GM18507 (cell line): ENCODE measurements around the gene IMP3.
"Not testable (repeated sequence)": the region's sequence is repeated elsewhere in the genome, so short reads cannot be mapped to it uniquely, and the experiment has no call there.

Experiments
- DNase-seq: peaks from one replicate; pipeline ENCODE4 v3.0.0; 2011; ENCODE audit warnings: low read depth; ENCODE audit not compliant: insufficient read length; ENCODE audit errors: extremely low spot score
- FAIRE-seq: peaks from 2 replicates; lab custom pipeline; 2011; peaks lifted over from hg19 to GRCh38; lab: Jason Lieb, UNC

The IMP3 gene

DNA sequence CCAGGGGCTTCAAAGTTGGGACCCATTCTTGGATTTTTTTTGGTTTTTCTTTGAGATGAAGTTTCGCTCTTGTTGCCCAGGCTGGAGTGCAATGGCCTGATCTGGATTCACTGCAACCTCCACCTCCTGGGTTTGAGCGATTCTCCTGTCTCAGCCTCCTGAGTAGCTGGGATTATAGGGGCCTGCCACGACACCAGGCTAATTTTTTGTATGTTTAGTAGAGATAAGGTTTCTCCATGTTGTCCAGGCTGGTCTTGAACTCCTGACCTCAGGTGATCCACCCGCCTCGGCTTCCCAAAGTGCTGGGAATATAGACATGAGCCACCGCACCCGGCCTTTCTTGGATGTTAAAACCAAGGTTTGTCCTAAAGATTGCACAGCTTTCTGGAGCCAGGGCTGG lies 6.1 kb downstream of the IMP3 start:
- DNase-seq, FAIRE-seq: not testable (repeated sequence)

DNA sequence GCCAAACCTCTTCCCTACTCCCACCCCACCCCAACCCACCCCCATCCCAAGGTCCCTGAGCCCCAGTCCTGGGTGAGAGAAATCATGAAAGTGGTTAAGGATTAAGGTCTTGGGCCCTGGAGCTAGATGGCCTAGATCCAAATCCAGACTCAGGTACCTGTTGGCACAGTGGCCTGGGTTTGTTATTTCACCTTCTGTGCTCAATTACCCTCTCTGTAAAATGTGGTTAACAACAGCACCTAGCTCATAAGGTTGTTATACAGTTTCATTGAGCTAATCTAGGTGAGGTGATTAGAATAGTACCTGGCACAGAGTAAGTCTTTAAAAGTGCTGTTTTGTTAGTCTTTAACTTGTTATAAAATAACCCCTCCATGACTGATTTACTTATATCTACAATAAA lies 8.1 kb downstream of the IMP3 start:
- FAIRE-seq: no peak
- DNase-seq: no peak

DNA sequence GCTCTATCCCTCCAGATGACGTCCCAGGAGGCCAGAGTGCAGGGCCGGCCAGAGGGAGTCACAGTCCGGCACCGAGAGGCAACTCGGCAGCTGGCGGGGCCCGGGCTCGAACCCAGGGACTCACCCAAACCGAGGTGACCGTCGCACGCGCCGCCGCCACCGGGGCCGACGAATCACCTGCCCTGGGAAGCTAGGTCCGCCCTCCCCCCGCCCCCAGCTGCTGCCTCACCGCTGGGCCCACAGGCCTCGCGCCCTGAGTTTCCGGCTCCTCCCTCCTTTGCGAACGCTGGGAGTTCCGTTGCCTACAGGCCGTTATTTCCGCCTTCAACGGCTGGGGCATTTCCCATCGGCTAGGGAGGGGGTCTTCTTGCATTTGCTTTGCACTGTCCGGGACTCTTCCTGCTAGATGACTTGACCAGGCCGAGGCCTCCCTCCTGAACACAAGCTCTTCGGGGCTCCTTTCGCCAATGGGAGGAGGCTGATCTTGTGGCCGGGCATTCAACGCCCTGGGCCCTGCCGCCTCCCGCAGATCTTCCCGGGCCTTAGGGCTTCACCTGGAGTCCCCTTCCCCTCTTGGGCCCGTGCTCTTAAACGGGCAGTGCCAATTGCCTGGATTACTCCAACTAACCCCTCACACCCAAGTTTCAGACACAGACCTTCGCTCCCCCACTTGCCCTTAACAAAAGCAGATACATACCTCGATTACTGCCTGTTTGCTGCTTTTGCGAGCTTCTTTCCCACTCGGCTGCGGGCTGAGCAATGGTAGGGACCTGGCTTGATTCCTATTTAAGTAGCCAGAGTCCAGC lies 14.3 kb downstream of the IMP3 start, which contains the start of gene SNUPN:
Gene SNUPN, minus strand, starts transcription at position 184 of the 806 bp plus-strand sequence. CDS start 4,674 bp downstream, outside the sequence.
- DNase-seq (peak; percentile 99), FAIRE-seq (peak; percentile 90)

DNA sequence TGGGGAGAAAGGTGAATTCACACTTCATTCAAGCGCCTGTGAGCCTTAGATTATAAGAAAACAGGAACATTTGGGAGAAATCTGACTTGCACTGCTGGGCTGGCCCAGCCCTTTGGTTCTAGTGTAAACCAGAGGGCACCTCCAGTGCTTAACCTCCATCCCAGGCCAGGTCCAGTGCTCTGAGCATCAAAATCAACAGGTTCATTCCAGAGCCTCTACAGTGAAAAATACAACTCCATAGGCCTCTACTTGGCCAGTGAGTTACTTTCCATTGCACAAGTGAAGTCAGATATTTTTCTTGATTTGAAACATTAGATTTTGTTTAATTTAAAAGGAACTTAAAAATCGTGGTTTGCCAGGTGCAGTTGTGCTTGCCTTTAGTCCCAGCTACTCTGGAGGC lies 17.5 kb downstream of the IMP3 start:
- FAIRE-seq (no peak), DNase-seq (no peak)

DNA sequence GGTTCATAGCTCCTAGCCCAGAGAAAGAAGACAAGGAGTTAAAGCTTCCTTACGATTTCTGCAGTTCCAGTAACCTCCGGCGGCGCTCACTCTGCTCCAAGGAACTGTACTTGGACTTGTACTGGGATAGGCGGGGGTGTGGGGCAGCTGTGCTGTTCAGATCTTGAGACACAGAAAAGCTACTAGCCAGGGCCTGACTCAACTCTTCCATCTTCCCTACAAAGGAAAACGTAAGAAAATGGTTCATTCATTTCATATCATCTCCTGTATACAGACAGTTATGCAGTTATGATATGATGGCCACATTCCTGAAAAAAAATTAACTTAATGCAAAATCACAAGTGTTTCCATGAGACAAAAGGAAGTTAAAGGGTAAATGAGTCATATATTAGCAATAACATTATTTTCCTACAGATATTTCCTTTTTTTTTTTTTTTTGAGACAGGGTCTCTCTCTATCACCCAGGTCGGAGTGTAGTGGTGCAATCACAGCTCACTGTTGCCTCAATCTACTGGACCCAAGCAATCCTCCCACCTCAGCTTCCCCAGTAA lies 19.1 kb downstream of the IMP3 start:
- FAIRE-seq (no peak), DNase-seq (no peak)

DNA sequence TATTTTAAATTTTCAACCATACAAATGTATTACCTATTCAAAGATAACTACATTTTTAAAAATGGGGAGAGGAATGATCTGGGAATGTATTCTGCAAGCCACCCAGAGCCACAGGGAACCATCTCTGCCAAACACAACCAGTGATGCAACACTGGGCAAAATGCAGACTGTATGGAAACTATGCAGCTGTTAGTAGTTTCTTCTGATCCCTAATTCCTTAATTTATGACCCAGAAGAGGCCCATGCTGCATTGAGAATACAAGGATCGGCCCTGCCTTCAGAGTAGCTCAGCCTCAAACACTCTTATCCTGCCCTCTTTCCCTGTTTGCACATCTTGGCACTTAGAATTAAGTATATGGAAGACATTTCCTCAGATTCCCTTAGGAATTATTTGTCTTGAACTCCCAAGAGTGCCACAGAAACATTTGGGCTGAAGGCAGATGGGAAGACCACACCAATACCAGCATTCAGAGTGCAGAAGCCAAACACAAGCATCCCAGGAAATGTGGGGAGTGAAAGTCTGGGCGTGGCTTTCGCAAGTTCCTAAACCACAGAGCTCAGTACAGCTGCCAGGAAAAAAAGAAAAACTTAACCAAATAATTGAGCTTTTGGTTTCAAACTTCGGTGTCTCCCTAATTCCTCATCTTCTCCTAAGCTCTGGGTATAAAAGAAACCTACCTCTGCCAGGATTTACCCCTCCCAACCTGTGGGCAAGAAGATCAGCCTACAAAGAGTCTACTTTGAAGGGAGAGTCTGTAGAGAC lies 19.8 kb downstream of the IMP3 start:
- FAIRE-seq: no peak
- DNase-seq: no peak

DNA sequence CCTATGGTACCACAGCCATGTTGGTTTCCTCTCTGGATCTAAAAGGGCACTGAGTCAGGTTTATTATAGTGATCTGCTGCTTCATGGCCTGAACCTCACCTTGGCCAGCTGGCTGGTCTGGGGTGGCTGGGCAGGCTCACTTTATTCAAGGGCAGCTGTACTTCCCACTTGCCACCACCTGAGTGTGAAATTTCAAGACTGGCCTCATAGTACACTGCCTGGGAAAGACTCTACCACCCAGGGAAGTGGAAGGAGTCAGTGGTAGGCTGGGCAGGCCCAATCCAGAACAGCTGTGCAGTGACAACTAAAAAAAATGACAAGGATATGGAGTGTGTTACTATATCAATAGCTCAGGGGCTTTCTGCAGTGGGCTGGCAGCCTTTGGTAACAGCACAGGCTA lies 23.3 kb downstream of the IMP3 start:
- FAIRE-seq (no peak), DNase-seq (no peak)

DNA sequence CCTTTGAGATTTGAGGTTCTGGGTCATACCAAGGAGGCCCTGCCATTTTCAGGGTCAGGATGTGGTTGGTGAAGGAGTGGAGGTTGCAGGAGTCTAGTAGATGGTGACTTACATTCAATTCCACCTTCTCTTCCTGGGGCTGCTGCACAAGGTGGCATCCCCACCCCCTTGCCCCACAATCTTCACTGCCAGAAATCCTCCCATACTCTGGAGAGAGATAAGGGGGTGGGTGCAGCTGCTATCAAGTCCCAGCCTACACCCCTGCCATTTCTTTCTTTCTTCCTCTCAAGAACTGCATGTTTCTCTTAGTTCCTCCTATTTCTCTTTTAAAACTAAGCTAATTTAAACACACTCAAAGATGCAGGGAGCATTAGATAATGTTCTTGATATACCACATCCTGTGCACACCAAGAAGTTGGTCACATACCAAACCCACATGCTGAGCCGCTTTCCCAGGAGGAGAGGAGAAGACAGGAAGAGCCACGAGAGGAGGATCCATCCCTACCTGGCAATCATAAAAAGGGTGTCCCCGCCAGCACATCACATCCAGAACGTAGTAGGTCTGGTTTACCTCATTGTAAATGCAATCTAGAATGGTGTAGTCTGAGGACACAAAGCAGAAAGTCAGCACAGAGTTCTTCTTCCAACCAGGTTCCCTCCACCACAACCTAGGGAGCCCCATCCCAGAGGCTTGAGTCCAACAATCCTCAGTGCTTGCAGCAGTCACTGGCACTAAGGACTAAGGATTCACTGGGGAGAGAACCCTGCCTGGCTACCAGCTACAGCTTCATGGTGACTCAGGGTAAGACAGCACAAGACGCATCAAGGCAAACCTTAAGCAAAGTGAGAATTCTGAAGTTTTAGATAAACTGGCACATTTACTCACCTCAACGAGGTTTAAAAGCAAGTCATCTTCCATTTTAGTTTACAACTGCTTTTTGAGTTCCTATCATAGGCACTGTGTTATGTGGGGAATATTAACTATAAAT lies 33.0 kb downstream of the IMP3 start:
- no peak for DNase-seq
- FAIRE-seq: no peak

DNA sequence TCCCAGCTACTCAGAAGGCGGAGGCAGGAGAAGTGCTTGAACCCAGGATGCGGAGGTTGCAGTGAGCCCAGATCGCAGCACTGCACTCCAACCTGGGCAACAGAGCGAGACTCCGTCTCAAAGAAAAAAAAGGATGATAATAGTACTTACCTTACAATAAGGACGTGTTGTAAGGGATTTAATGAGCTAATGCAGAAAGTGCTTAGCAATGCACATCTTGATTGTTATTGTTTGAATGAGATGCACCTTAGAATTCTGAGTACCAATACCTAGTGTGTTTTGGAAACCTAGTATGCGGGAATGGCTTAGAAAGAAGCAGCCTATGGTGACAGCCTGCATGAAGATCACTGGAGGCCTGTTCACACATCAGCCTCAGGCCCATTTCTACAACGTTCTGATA lies 34.0 kb downstream of the IMP3 start:
- no peak for DNase-seq
- FAIRE-seq: no peak

DNA sequence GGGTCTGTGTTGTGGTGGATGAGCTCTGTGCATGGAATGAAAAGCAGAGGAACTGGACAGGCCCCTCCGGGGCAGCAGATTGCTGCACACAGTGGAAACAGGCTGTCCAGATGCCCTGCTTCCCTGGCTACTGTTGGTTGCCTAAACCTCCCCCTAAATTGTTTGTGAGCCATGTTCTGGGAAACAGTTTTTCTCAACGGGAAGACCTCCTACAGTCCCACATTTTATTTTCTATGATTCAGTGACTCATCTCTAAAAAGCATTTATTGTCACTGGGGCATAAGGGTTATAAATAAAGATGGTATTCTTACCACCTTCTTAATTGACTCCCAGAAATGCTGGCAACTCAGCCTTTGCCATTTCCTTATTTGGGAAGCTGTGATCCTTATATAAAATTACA lies 40.6 kb downstream of the IMP3 start:
- FAIRE-seq (no peak), DNase-seq (no peak)

DNA sequence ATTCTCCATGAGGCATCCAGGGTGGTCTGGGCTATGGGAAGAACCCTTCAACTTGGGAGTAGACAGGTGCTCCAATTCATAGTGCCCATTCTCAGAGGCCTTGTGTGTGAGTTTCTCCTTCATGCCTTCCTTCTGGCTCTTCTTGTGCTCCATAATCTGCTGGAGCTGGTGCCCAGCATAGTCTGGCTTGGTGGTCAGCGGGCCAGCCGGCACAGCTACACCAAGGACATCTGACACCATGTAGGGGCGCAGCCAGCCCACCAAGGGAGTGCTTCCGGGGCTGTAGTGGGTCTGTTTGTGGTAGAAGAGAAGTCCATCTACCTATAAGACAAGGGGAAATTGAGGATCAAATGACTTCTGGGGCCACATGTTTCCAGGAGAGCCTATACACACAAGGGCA lies 41.7 kb downstream of the IMP3 start:
- DNase-seq (no peak), FAIRE-seq (no peak)

DNA sequence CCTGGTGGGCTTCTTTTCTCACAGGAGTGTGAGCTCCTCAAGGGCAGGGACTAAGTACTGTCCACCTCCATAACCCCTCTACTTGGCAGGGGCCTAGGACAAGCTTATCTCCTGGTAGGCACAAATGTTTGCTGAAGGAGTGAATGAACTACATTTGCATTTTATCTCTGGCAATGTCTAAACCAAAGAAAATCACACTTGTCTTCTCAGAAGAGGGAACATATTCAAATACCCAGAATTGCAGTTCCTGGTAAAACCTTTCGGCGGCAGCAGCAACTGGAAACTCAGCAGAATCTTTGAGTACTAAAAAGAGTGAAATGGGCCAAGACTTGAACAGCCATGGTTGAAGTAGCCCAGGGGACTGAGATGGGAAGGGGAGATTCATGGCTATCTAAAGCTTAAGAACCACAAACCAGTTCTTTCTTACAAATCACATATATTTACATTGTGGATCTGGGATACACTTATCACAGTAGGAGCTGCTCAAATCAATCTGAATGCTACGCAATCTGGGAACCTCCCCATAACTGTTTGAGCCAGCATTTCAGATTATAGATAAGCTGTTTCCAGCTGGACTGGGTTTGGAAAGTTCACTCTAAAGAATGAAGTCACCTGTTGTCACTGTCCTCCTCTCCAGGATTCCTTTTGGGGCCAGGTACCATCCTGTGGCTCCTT lies 42.2 kb downstream of the IMP3 start:
- no peak for DNase-seq
- FAIRE-seq: no peak

DNA sequence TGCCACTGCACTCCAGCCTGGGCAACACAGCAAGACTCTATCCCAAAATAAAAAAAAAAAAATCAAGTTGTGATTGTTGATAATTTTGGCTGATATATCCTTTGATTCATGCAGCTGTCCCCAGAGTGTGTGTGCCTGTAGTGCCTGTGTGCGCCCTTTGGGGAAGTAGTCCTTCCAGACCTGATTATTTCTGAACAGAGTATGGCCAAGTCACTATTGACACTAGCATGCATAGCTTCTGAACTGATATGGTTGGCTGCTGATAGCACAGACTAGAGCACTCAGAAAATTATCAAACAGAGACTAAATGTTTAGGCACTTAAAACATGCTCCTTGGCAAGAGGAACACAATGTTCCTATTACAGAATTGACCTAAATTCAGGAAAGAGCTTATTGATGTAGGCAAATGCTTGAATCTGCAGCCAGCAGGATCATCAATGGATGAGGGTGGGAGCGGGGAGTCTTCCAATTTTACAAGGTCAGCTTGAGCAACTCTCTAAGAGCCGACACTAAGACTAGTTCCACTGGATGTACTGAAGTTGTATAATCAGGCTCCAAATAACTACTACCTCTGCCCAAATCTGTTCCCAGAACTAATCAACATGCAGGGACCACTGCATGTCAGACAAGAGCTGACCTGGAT lies 43.2 kb downstream of the IMP3 start:
- FAIRE-seq: no peak

DNA sequence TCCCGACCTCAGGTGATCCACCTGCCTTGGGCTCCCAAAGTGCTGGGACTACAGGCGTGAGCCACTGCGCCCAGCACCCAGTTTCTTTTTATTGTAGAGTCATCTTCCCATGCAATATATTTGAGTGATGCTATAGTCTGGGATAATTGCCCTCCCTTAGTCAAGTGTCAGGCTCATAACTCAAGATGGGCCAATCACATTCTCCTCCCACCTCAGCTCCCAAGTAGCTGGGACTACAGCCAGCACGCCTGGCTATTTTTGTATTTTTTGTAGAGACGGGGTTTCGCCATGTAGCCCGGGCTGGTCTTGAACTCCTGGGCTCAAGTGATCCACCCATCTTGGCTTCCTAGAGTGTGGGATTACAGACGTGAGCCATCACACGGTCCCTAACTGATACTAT lies 45.7 kb downstream of the IMP3 start:
- DNase-seq (no peak), FAIRE-seq (no peak)

More for the DNA sequence above, 43.2 kb downstream of the IMP3 start:
- no peak for DNase-seq

DNA sequence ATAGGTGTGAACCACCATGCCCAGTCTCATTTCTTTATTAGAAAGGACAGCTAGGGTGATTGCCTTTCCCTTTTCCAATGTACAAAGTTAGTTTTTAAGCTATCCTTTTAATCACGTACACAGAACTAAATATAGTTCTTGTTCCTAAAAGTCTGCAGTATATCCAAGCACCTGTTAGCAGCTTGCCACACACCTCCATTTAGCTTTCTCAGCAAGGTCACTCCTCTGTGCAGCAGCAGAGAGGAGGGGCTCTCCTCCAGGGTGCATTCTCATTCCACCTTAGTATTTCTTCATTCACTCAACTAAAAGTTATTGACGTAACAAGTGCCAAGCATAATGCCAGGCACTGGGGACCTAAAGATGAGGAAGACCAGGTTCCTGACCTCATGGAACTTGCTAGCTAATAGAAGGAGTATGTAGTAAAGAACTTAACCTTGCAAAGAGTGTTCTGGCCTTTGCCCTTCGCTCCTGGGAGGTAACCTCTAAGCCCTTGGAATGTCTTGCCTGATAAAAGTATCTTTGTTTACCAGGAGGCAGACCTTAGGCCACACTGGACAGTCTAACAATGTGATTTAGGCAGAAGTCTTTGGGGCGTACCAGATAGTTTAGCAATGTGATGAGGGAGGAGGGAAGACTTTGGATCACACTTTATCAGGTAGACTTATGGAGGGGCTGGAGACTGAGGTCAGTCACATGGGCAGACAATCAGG lies 48.2 kb downstream of the IMP3 start:
- FAIRE-seq: no peak
- DNase-seq: no peak

DNA sequence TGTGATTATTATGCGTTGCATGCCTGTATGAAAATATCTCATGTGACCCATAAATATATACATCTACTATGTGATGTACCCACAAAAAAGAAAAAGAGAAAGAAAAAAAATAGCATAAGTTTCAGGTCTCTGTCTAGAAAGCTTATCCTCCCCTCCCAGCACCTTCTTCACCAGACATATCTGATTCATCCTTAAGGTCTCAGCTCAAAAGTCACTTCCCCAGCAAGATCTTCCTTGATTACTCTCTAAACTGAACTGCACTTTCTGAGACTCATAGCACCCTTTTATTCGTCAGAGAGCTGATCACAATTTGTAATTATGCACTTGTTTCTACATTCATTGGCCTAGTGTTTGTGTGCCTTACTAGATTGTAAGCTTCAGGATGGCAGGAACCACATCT lies 49.8 kb downstream of the IMP3 start:
- no peak for DNase-seq
- no peak for FAIRE-seq
